Bone marrow (tissue), 2 donors: ENCODE results near the gene CCDC71L.

Source experiments
- DNase-seq, 2 donors: peaks; one replicate each; lab custom pipeline; 2025; lab: John Stamatoyannopoulos, UW

The CCDC71L gene

GRCh38 chr7:106659166-106659962, 1.6 kb downstream of the CCDC71L start:
- no peak for DNase-seq

- DNase-seq = no peak
Measured at GRCh38 chr7:106658316-106659165, 2.4 kb downstream of the CCDC71L start.

- DNase-seq = peak in 1 of 2 donors; percentile 17
Measured at GRCh38 chr7:106657085-106657991, 3.6 kb downstream of the CCDC71L start.

- no peak for DNase-seq
Measured at GRCh38 chr7:106655703-106656498, 5.1 kb downstream of the CCDC71L start.

GRCh38 chr7:106653488-106653887, 7.5 kb downstream of the CCDC71L start:
- no peak for DNase-seq

GRCh38 chr7:106652909-106653308, 8.0 kb downstream of the CCDC71L start:
- DNase-seq = no peak

- no peak for DNase-seq
Measured at GRCh38 chr7:106652092-106652491, 8.9 kb downstream of the CCDC71L start.

GRCh38 chr7:106646256-106646655, 14.7 kb downstream of the CCDC71L start:
- no peak for DNase-seq

- DNase-seq = peak in 1 of 2 donors; percentile 33
Measured at GRCh38 chr7:106644999-106645398, 16.0 kb downstream of the CCDC71L start.

GRCh38 chr7:106643216-106644000, 17.6 kb downstream of the CCDC71L start:
- DNase-seq = no peak

GRCh38 chr7:106641416-106641815, 19.5 kb downstream of the CCDC71L start:
- DNase-seq = no peak

- no peak for DNase-seq
Measured at GRCh38 chr7:106640368-106641141, 20.4 kb downstream of the CCDC71L start.

GRCh38 chr7:106639476-106640334, 21.3 kb downstream of the CCDC71L start:
- no peak for DNase-seq

GRCh38 chr7:106635411-106635810, 25.5 kb downstream of the CCDC71L start:
- DNase-seq = no peak

- DNase-seq = no peak
Measured at GRCh38 chr7:106634958-106635357, 26.0 kb downstream of the CCDC71L start.

GRCh38 chr7:106630648-106631047, 30.3 kb downstream of the CCDC71L start:
- DNase-seq = no peak

- DNase-seq = no peak
Measured at GRCh38 chr7:106629516-106629915, 31.4 kb downstream of the CCDC71L start.

- no peak for DNase-seq
Measured at GRCh38 chr7:106626376-106627164, 34.4 kb downstream of the CCDC71L start.
